NCI-H226 (cell line): ENCODE measurements around the gene KMT2C.
A peak's percentile ranks its signal among the peaks of the same experiment; 100 is the strongest.
"Not testable (repeated sequence)": the region's sequence is repeated elsewhere in the genome, so short reads cannot be mapped to it uniquely, and the experiment has no call there.

Source experiments
- DNase-seq: peaks from one replicate; pipeline ENCODE4 v3.0.0-alpha.2; 2015

KMT2C gene

DNA sequence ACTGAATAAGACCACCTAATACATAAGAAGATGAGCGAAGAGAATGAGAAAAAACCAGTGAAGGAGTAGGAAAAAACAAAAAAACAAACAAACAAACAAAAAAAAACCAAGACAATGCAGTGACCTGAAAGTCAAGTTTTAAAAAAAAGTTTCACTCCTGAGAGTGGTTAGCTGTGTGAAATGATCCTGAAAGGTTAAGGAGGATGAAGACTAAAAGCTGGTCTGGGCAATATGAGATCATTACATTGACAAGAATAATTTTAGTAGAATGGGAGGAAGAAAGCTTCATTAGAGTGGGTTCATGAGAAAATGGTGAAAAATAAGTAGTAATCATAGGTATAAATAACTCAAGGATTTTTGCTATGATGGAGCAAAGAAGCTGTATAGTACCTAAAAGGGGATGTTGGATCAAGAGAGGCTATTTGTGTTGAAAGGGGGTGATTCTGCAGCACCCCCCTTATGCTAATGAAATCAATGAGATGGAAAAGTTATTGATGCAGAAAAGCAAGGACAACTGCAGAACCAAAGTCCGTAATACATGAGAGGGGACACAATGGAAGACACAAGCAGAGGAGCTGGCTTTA lies 80.2 kb downstream of the KMT2C start:
- DNase-seq = no peak

DNA sequence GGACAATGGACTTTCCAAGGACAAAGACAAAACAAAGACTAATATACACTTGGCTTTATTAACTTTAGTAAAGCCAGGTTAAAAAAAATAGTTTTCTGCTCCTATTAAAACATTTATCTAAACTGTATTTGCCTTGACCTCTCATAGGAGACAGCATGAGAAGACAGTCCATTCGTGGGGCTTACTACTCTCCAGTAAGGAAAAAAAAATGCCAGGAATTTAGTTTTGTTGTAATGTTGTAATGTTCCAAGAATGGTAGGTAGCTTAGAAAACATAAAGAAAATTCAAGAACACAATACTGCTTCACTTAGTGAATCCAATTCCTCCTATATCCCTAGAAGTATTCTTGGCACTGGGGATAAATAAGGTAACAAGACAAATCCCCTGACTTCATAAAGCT lies 81.7 kb downstream of the KMT2C start:
- peak; percentile 54 for DNase-seq

DNA sequence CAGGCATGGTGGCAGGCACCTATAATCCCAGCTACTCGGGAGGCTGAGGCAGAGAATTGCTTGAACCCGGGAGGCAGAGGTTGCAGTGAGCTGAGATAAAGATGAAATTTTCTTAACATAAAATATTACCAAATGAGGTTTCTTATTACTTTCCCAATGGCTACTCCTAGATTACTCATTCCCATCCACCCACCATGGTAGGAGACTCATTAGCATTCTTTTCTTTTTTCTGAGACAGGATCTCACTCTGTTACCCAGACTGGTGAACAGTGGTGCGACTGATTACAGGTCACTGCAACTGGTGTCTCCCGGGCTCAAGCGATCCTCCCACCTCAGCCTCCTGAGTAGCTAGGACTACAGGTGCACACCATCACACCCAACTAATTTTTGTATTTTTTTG lies 82.5 kb downstream of the KMT2C start:
- DNase-seq = peak; percentile 5

DNA sequence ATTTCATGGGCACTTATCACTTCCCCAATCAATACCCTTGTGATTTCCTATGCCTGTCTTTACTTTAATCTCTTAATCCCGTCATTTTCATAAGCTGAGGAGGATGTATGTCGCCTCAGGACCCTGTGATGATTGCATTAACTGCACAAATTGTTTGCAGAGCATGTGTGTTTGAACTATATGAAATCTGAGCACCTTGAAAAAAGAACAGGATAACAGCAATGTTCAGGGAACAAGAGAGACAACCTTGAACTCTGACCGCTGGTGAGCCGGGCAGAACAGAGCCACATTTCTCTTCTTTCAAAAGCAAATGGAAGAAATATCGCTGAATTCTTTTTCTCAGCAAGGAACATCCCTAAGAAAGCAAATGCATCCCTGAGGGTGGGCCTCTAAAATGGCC lies 84.1 kb downstream of the KMT2C start:
- not testable (repeated sequence) for DNase-seq

GRCh38 chr7:152351168-152351567 lies 84.6 kb downstream of the KMT2C start:
- DNase-seq = no peak

- DNase-seq = no peak
These were observed 87.9 kb downstream of the KMT2C start for GRCh38 chr7:152347888-152348287.

GRCh38 chr7:152344253-152344652 lies 91.5 kb downstream of the KMT2C start:
- no peak for DNase-seq

DNA sequence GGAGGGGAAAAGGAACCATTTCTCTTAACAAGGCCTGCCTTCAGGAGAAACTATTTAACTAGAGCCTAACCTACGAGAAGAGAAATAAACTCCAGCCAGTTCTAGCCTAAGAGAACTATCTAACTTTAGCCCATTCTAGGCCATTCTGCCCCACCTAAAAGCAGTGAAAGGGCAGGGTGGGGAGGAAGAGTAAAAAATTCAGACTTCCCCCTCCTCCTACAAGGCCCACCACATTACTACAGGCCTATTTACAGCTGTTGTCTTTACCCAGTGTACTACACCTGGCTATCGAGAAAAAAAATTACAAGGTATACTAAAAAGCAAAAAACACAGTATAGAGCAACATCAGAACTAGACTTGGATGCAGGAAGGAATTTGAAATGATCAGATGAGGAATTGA lies 93.0 kb downstream of the KMT2C start:
- no peak for DNase-seq

- no peak for DNase-seq
These were observed 93.9 kb downstream of the KMT2C start for GRCh38 chr7:152341914-152342236.

GRCh38 chr7:152341039-152341913 lies 94.5 kb downstream of the KMT2C start:
- DNase-seq = peak; percentile 45

GRCh38 chr7:152340161-152340560 lies 95.6 kb downstream of the KMT2C start:
- no peak for DNase-seq

DNA sequence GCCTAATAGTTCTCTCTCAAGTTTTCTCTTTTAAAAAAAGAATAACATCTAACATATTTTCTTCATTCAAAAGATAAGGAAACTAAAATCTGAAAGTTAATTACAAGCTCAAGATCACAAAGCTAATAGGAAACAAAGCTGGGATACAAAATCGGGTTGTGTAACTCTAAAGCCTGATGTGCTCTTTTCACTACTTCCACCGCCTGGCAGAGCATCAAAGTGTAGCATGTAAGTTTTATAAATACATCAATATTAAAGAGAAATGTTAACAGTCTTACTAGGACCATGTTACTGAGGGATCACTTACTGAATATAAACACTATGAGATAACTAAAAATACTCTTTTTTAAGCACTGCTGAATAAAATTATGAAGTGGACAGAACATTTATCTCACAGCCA lies 97.2 kb downstream of the KMT2C start:
- no peak for DNase-seq

DNA sequence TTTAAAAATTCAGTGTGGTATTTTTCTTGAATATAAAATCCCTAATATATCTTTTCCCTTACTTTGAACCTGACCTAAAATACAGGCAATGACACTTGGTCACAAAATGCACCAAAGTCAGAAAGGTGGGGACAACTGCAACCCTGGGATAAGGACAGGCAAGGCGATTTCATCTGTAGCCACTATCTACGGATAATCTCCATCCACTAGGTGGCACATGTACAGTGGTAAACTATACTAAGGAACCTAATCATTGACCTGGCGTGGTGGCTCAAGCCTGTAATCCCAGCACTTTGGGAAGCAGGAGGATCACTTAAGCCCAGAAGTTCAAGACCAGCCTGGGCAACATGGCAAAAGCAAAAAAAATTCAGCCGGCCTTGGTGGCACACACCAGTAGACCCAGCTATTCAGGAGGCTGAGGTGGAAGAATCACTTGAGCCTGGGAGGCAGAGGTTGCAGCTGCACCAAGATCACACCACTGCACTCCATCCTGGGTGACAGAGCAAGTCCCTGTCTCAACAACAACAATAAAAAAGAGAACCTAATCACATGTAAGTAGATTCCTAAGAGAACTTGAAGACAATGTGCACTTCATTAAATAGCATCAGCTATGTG lies 98.9 kb downstream of the KMT2C start:
- no peak for DNase-seq

GRCh38 chr7:152335900-152336571 lies 99.8 kb downstream of the KMT2C start:
- no peak for DNase-seq

DNA sequence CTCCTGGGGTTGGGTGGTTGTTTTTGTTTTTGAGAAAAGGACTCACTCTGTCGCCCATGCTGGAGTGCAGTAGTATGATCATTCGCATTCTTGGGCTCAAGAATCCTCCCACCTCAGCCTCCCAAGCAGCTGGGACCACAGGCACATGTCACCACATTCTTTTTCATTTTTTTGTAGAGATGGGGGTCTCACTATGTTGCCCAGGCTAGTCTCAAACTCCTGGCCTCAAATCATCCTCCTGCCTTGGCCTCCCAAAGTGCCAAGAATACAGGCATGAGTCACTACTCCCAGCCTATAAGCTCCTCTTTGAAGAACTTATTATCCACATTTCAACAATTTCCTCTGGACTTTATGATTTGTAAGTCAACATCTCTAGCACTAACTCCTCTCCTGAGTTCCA lies 102.7 kb downstream of the KMT2C start:
- no peak for DNase-seq

DNA sequence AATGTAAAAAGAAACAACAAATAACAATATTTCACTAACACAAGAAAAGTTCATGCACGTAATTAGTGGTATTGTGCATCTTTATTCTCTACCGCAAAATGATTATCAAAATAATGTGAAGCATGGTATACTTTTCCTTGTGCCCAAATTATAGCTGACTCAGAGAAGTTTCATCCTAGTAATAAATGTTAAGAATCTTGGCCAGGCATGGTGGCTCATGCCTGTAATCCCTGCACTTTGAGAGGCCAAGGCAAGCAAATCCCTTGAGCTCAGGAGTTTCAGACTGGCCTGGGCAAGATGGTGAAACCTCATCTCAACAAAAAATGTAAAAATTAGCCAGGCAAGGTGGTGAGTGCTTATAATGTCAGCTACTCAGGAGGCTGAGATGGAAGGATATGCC lies 105.0 kb downstream of the KMT2C start:
- DNase-seq = no peak

DNA sequence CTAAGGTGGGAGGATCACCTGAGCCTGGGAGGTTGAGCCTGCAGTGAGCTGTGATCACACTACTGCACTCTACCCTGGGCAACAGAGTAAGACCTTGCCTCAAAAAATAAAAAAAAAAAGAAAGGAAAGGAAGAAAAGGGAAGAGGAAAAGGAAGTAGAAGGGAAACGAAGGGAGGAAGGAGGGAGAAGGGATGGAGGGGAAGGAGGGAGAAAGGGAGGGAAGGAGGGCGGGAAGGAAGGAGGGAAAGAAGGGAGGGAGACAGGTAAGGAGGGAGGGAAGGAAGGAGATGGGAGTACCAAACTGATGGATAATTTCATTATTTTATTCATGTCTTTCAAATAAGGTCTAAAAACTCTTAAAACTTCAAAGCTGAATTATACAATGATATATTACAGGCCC lies 106.3 kb downstream of the KMT2C start:
- DNase-seq = no peak

DNA sequence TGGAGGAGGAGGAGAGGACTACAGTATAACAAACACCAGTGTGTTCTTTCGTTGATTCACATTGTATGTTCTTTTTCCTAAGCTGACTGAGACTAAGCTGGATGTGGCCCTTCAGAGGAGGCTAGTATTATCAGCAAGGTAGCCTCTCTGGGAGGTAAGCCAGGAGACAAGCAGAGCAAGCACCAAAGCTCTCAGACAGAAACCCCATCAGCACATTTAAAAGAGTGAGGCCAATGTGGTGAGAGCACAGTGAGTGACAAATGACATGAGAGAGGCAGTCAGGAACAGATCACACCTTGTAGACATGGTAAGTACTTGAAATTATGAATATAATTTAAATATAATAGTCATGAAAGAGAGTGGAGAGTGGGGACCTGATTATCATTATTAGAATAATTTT lies 107.6 kb downstream of the KMT2C start:
- DNase-seq = no peak

GRCh38 chr7:152315845-152316244 lies 120.0 kb downstream of the KMT2C start:
- DNase-seq = no peak

DNA sequence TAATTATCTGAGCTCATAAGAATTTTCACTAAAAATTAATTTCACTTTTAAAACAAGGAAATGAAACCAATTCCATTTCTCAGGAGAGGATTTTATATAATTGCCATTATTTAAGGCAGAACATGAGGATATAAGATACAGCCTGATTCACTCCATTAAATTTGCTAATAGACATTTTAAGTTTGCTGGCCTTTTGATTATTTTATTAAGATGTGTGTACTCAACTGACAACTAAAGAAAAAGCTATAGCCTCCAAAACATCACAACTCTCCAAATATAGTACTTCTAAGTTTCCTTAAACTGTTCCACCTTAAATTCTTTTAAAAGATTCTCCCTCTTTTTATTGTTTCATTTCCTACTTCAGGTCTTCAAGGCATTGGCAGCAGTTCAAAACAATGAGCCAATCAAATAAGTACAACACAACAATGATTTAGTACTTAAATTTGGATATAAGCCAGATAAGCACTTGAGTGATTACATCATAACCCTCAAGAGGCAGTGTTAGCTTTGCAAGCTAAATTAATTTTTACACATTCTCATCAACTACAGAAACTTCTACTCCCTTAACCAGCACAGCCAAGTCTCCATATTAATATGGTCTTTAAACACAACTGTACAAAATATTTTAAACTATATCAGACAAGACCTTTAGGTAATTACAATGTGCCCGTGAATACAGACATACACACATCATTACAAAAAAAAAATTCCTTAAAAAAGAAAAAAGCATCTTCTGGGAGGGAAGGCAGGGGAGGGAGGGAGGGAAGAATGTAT lies 121.8 kb downstream of the KMT2C start:
- DNase-seq = peak; percentile 91

GRCh38 chr7:152313217-152313616 lies 122.6 kb downstream of the KMT2C start:
- DNase-seq = no peak

GRCh38 chr7:152312316-152312715 lies 123.5 kb downstream of the KMT2C start:
- no peak for DNase-seq

DNA sequence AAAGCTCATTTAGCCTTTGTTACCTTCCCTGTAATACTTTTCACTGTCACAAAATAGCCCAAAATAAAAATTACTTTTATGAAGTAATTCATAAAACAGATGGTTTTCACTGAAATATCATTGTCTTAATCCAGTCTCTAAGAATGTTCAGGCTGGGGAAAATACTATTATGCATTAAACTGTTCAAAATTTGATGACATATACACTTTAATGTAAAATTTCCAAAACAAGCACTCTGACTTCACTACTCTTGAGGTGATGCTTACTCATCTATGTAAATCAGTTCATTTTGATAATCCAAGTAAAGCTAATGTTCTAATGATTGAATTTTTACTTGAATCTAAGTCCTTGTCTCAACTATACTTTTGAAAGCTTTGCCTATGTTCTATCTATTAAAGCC lies 127.9 kb downstream of the KMT2C start:
- no peak for DNase-seq
